Right lobe of liver (tissue), 4 donors: ENCODE data around the gene DCTN4.

Experiments used
- CTCF ChIP-seq, 4 donors: fragments of 200-600 bp in 3 of 4; fragments of 450-650 bp in 1 of 4; IDR thresholded peaks; one replicate each; pipeline versions ENCODE4 v1.5.1 to v1.8.0; 2016 to 2022; ENCODE audit warnings: antibody characterized with exemption in 4 of 4, mild to moderate bottlenecking in 2 of 4
- POLR2A ChIP-seq: fragments of 450-650 bp; IDR thresholded peaks from one replicate; pipeline ENCODE4 v1.6.1; 2017; ENCODE audit warnings: antibody characterized with exemption, mild to moderate bottlenecking
- donor health status: DM: no; HTN: no; CAD: no.
- donor health status: DM: no; HTN: no; CAD: no.
- donor health status: DM: no; HTN: yes; CAD: no.

DNA sequence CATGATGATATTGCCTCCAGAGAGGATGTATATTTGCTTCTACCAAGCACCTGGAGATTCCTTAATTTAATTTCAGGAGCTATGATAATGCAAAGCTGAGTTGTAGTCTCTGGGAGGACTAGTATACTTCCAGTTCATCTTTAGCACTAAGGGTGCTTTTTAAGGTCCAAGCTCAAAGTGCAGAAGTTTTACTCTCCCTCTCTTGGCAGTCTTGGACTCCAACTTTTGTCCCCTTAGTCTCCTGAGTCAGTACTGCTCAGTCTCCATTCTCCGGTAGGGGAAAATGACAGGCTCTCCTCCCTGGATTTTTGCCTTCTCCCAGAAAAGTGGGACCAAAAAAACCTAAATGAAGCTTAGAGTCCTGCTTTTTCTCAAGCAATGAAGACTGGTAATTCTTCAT, 28.1 kb upstream of the DCTN4 start:
- TF ChIP-seq CTCF (IDR thresholded peaks at IDR 0.05): no peak
- no peak for TF ChIP-seq POLR2A
